OCI-LY1 (cell line): ENCODE results near the gene ATXN7L3B.

ENCODE experiments used
- EZH2 ChIP-seq: fragments of 200-600 bp; sonication (generic), shearing (Covaris generic); IDR thresholded peaks from 2 replicates; pipeline ENCODE4 v1.8.0; 2017; ENCODE audit warnings: borderline replicate concordance, mixed run types, mild to moderate bottlenecking, antibody characterized with exemption, low read length, moderate library complexity, mixed read lengths
- TF ChIP-seq, protein P1 (sequence below): fragments of 200-600 bp; sonication (generic), shearing (Covaris generic); IDR thresholded peaks from 2 replicates; pipeline ENCODE4 v1.5.1; 2017; ENCODE audit warnings: mild to moderate bottlenecking, antibody characterized with exemption, low read length, moderate library complexity, mixed read lengths

DNA sequence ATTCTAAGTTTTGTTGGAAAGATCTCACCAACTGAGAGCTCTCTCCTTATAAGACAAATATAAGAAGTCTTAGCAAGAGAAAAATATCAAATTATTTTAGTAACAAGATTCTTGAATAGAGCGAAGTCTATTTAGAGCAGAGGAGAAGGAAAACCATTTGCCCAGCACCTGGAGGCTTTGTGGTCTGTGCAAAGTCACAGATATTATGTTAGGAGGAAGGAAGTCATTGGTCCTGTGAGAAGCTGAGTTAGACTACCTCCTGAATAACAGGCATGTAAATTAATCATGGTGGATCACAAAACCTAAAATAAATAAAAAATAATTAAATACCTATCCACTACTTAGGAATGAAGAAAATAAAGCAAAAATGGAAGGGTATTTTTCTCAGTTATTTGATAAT, 38.4 kb upstream of the ATXN7L3B start:
- TF ChIP-seq, protein P1, sequence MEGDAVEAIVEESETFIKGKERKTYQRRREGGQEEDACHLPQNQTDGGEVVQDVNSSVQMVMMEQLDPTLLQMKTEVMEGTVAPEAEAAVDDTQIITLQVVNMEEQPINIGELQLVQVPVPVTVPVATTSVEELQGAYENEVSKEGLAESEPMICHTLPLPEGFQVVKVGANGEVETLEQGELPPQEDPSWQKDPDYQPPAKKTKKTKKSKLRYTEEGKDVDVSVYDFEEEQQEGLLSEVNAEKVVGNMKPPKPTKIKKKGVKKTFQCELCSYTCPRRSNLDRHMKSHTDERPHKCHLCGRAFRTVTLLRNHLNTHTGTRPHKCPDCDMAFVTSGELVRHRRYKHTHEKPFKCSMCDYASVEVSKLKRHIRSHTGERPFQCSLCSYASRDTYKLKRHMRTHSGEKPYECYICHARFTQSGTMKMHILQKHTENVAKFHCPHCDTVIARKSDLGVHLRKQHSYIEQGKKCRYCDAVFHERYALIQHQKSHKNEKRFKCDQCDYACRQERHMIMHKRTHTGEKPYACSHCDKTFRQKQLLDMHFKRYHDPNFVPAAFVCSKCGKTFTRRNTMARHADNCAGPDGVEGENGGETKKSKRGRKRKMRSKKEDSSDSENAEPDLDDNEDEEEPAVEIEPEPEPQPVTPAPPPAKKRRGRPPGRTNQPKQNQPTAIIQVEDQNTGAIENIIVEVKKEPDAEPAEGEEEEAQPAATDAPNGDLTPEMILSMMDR: no peak
- no peak for TF ChIP-seq EZH2
